HG03378 (cell line): ENCODE measurements around the gene SLC12A5.
"Not testable (repeated sequence)": the region's sequence is repeated elsewhere in the genome, so short reads cannot be mapped to it uniquely, and the experiment has no call there.

Experiments
- ATAC-seq: cut with Tn5 transposase; IDR thresholded peaks from one replicate; pipeline ENCODE4 v1.9.1; 2021; ENCODE audit warnings: mild to moderate bottlenecking, moderate library complexity; ENCODE audit not compliant: unreplicated experiment

The SLC12A5 gene

DNA sequence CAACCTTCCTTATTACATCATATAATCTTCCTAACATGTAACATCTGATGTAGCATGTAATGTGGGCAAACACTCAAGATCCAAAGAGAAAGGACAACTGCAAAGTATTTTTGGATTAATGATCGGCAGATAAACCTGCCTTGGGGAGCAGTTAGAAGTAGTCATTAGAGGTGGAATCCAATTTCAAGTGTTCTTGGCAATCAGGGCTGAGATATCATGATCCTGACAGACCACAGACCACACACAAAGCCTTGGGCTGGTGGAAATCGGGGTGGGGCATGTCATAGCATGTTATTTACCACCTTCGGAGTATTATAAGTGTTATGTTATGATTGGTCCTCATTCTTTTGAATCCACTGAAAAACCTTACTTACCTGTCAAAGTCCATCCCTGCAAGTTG is 44.4 kb downstream of the SLC12A5 start:
- ATAC-seq = no peak

DNA sequence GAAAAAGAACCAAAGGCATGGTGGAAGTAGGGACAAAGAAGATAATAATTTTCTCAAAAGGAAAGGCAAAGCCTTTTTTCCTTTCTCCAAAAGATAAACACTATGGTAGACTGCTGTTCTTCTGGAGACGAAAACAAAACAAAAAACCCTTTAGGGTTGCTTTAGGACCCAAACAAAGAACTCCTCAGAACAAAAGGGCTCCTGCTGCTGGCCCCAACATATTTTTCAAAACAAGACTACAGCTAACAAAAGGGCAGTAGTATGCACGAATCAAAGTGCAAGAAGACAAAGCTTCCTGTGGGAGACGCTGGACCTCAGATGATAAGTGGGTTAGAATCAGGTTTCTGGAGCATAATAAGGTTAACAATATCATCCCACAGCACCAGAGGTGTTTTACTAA is 45.0 kb downstream of the SLC12A5 start:
- no peak for ATAC-seq

DNA sequence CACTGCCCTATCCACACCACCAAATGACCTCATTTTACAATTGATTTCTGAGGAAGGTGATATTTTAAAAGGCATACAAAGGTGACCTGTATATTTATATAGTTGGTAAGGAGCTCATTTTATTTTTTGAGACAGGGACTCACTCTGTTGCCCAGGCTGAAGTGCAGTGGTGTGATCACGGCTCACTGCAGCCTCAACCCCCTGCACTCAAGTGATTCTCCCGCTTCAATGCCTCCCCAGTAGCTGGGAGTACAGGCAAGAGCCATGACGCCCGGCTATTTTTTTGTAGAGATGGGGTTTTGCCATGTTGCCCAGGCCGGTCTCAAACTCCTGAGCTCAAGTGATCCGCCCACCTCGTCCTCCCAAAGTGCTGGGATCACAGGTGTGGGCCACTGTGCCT is 47.8 kb downstream of the SLC12A5 start:
- no peak for ATAC-seq

DNA sequence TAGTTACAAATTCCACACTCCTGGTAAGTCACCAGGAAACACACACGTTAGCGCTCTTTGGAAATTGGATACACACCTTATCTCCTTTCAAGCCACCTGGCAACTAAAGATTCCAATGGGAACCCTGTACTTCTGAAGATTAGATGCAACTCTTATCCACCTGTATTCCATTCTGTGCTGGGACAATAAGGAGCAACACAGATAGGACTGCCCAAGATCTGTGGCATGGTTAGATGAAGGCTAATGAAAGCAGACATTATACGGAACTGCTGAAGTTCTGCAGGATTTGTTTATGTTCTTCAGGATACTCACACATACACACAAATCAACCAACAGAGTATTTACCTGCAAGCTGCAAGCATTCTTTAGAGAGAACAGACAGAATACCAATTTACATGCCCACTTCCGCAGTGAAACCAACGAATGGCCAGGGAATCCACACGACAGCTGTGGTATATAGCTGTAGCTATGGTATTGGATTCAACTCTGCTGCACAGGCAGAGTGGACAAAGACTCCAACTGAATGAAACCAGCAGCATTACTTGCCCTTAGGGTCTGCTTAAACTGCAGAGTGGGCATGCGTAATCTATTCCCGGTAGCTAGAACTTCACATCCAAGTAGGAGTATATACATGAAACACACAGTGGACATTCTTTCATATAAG is 48.8 kb downstream of the SLC12A5 start:
- ATAC-seq = no peak

DNA sequence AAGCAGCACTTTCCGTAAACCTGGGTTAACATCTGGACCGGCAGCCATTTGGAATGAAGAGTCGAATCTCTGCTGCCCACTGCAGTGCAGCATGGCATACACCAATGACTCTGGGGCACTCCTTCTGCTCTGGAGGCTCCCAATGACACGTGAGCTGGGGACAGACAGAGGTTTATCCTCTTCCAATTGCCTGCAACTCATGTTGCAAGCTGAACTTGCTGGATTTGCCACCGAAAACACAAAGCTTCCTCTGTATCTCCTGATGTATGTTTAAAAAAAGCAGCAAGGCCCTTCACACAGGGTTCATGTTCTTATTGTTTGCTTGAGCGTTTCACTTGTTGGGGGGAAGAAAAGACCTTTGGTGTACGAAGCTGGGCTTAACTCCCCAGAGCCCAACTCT is 49.9 kb downstream of the SLC12A5 start:
- no peak for ATAC-seq

DNA sequence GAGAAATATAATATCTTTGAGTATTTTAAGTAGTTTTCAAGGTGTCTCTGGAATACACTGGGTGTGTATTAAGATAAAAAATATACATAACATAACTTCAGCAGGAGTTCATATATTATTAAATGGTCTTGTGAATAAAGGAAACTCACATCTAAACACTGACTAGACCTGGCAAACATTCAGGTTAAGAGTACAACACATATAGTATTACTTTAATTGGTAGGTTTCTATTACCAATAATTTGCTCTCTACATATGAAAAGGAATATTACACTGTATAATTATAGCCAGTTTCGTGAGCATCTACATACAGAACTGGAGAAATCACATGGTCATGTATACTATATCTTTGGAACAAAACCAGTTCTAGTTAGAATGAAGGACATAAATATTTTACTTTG is 52.1 kb downstream of the SLC12A5 start:
- ATAC-seq = no peak

DNA sequence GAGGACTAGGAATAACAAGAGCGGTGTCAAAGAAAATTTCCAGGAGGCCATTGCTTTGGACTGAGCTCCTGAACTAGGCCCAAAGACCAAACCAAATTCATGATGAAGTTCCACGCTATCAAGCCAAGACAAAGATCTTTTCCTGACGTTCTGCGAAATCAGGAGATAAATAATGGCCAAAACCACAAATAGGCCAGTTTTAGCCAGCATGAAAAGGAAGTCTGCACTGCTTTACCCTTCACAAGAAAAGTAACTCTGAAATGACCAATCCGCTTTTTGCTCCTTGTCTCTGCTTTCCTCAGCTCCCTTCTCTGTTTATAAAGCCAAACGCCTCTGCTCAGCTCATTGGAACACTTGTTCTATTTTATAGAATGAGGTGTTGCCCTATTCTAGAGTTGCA is 54.1 kb downstream of the SLC12A5 start:
- no peak for ATAC-seq

DNA sequence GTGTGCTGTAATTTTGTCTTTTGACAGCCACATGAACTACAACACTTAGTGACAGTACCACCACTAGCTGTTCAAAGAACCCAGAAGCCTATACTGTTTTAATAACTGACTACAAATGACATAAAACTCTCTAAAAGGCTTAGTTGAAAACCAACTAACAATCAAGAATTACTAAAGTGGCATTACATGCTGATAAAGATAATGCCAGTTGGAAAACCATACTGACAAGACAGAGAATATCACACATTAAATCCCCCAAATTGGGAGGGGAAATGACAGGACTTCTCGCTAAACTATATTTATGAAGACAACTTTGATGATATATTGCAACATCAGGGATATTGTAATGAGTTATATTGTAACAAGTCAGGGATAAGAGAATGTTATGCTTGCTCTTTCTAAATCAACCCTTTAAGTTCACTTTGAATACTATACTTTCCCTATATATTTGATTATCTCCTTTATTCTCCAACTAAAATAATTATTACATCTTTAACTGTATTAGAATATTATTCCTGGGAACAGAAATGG is 54.6 kb downstream of the SLC12A5 start:
- no peak for ATAC-seq

DNA sequence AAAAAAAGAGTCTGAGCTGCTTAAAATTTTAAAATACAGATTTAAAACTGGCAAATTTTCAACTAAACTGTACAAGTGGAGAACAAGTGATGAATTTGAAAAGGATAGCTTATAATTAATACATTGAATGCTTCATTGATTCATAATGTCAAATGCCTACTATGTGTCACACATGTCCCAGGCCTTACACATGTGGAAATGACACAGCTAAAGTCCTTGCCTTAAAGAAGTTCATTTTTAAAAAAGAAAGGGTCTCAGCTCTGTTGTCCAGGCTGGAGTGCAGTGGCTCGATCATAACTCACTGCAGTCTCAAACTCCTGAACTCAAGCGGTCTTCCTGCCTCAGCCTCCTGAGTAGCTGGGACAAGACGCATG is 55.8 kb downstream of the SLC12A5 start:
- no peak for ATAC-seq

DNA sequence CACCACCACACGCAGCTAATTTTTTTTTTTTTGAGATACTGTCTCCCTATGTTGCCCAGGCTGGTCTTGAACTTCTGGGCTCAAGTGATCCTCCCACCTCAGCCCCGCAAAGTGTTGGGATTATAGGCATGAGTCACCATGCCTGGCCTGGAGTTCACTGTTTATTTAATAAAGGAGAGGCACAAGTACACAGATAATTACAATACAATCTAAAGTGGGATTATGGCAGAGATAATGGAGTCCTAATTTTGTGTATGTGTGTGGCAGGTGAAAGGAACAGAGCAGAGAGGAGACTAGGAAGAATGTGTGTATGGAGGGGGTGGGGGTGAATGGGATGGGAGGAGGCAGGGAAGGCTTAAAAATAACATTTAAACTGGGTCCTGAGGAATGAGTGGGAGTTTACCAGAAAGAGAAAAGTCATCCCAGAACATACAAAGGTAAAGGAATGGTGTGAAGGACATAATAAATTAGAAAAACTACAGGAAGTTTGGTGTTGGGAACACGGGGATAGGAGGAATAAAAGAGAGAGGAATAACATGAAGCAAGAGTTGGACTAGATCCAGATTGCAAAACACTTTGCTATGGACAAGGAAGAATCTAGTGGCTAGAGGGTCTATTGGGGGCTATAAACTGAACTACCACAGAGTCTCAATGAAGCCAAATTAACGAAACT is 56.3 kb downstream of the SLC12A5 start:
- no peak for ATAC-seq

DNA sequence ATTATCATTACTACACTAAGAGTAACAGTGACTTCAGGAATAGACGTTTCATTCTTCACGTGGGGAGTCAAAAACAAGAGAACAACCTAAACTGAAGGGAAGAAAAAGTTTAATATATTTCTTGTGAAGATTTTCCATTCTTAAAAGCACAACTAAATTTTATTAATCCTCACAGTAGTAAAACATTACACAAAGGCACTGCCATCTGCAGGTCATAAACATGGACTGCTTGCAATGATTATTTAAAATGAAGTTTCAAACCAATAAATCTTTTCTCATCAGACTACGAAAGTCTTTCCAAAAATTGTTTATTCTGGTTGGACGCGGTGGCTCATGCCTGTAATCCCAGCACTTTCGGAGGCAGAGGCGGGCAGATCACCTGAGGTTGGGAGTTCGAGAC is 58.1 kb downstream of the SLC12A5 start:
- no peak for ATAC-seq

DNA sequence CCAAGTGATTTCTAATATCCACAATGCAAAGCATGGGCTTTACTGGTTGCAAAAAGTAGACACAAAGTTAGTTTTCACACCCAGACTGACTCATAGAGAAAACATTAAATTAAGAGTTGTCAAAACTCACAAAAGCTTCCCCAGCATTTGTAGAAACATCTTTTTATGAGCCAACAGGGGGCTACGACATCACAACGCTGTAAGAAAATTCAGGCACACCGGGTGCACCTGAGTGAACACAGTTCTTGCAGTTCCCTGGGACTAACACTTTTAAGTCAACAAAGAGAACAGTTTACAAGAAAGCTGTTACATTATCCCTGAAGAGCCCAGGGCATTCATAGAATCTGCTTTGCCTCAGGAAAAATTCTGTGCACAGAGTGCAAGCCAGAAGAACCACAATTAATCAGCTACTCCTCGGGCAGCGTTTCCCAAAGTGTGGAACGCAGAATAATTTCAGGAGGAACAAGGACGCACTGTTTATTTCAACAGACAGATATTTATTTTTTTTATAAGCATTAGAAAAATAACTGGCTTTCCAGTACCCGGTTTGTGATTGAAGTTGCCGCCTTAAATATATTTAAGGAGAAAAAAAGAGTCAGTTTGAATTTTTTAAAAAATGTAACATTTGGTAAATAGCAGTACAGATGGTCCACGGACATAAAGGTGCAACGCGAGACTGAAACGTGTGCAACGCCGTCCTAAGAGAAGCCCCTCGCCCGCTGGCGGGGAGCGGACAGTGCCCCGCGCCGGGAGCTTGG is 59.6 kb downstream of the SLC12A5 start:
- ATAC-seq = peak; percentile 3

DNA sequence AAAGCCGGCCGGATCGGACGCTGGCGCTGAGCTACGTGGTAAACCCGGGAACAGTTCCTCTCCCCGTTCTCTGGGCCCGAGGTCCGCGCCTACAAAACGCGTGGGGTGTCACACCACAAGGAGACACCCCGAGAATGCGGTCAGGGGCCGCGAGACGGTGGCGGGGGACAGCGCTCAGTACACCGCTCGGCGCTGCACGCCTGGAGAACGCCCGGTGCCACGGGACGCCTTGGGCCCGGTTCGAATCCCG is 60.1 kb downstream of the SLC12A5 start:
- ATAC-seq = peak; percentile 23

DNA sequence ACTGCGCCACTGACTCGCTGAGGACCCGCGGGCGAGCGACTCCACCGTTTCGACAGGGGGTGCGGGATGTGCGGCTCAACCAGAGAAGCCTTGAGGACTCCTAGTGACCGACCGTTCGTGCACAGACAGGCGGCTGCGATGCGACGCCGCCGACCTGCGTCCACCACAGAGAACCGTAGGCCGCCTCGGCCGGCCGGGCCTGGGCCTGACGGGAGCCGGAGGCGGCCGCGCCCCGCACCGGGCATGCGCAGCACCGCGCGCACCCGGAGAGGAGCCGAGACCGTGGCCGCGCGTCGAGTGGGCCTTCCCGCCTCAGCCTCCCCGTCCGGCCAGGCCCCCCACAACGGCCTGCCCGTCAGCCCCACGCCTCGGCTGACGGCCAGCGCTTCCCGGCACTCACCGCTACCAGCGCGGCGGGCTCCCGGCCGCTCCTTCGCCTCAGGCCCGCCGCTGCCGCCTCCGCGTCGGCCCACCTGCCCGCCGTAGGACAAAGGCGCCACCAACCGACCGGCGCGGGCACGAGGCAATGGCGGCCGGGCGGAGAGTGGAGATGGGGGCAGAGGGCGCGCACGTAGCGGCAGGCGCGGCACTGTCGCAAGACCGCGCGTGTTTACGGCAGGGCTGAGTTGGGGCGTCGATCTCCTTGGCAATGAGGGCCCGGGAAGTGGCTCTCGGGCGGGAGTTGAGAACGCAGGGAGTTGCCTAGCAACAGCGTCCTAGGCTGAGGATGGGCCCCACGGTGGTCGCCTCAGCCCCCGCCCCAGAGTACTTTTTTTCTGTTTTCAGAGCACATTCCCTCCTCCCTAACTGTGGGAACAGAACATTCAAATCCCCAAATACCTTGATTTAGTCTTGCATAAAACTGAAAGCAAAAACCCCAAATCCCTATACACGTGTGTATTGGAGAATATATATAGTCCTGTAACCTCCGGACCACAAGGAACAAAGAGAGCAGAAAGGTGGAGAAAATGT is 60.7 kb downstream of the SLC12A5 start, which contains the start of gene NCOA5:
TSS of gene NCOA5 (minus strand) at position 546 of the 972 bp plus-strand sequence. CDS start 10,538 bp downstream, outside the sequence.
- peak; percentile 70 for ATAC-seq

DNA sequence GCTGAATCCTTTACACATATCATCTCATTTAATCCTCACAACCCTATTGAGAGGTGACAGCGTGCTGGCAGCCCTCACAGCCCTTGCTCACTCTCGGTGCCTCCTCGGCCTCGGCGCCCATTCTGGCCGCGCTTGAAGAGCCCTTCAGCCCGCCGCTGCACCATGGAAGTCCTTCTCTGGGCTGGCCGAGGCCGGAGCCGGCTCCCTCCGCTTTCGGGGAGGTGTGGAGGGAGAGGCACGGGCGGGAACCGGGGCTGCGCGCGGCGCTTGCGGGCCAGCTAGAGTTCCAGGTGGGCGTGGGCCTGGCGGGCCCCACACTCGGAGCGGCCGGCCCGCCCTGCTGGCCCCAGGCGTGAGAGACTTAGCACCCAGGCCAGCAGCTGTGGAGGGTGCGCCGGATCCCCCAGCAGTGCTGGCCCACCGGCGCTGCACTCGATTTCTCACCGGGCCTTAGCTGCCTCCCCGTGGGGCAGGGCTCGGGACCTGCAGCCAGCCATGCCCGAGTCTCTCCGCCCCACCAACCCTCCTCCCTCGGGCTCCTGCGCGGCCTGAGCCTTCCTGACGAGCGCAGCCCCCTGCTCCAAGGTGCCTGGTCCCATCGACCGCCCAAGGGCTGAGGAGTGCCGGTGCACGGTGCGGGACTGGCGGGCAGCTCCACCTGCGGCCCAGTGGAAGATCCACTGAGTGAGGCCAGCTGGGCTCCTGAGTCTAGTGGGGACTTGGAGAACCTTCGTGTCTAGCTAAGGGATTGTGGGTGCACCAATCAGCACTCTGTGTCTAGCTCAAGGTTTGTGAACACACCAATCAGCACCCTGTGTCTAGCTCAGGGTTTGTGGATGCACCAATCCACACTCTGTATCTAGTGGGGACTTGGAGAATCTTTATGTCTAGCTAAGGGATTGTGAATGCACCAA is 62.9 kb downstream of the SLC12A5 start:
- not testable (repeated sequence) for ATAC-seq

DNA sequence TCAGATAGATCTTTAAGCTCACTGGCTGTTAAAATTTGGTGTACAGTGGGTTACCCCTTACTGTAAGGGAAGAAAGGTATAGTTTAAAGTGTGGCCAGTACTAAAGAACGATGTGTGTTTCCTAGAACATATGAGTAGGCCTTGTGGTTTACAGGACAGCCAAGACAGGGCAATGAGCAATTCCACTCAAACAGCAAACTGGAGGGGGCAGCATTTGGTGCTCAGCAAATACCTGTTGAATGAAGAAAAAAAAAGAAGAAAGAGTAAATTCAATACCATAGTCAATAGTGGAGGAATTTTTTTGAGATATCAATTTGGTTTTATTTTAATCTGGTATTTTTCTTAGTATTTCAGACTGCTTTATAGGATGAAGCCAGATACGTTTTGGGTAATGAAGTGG is 64.5 kb downstream of the SLC12A5 start:
- ATAC-seq = no peak

DNA sequence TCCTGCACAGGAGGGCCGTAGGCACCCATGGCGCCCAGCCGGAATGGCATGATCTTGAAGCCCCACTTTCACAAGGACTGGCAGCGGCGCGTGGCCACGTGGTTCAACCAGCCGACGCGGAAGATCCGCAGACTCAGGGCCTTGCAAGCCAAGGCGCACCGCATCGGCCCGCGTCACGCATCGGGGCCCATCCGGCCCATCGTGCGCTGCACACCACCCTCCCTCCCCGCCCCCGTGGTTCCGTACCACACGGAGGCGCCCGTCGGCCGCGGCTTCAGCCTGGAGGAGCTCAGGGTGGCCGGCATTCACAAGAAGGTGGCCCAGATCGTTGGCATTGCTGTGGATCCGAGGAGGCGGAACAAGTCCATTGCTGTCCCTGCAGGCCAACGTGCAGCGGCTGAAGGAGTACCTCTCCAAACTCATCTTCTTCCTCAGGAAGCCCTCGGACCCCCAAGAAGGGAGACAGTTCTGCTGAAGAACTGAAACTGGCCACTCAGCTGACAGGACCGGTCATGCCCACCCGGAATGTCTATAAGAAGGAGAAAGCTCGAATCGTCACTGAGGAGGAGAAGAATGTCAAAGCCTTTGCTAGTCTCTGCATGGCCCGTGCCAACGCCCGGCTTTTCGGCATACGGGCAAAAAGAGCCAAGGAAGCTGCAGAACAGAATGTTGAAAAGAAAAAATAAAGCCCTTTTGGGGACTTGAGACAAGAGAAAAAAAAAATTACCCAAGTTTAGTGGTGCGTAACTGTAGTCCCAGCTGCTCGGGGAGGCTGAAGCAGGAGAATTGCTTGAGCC is 70.7 kb downstream of the SLC12A5 start:
- ATAC-seq = no peak

DNA sequence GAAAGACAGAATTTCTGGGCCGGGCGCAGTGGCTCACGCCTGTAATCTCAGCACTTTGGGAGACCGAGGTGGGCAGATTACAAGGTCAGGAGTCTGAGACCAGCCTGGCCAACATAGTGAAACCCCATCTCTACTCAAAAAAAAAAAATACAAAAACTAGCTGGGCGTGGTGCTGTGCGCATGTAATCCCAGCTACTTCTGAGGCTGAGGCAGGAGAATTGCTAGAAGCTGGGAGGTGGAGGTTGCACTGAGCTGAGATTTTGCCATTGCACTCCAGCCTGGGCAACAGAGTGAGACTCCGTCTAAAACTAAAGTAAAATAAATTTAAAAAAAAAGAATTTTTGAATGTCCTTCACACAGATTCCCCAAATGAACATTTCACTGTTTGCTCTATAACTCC is 71.4 kb downstream of the SLC12A5 start:
- not testable (repeated sequence) for ATAC-seq

DNA sequence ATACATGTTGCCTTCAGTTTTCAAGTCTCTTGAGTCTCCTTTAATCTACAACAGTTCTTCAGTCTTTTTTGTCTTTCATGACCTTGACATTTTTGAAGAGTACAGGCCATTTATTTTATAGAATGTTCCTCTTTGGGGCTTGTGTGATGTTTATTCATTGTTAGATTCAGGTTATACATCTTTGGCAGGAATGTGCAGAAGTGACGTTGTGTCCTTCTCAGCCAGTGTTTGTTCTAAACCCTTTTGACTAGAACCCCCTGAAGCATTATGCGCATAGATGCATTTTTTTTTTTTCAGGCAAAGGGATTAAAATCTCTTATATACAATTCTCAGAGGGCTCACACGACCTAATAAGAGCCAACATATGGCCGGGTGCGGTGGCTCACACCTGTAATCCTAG is 72.0 kb downstream of the SLC12A5 start:
- no peak for ATAC-seq
